ENCODE results near the gene GNAO1. TPM values are rescaled to one million over a fixed set of nuclear protein-coding genes. Genes with fewer than 3 reads are reported as not detected.

The GNAO1 gene
- total and polyA plus RNA-seq, 8 donors: 1.2 to 13.4 (median 4.8) TPM

- 94 to 95% methylated on average over 9 of the region's 9 CpGs for WGBS, 2 donors
- H3K9me3 ChIP-seq: no peaks in the 10 kb centered on the region
- no peak overlapping the region for H3K4me3 ChIP-seq
- ATAC-seq (no peak), FAIRE-seq (no peak), DNase-seq (peak in 1 of 6 donors; percentile 6)
- no peak overlapping the region for H3K27ac ChIP-seq
- TF ChIP-seq CTCF (IDR thresholded peaks at IDR 0.05): no peak
- H3K36me3 ChIP-seq: peaks cover 0 to 38% (median 13%) of the 10 kb centered on the region in 3 donors
- intact Hi-C loops (cut with DNase I): no loop called here
- peaks cover 12 to 18% (median 13%) of the 10 kb centered on the region in 3 donors for H3K4me1 ChIP-seq
- H3K27me3 ChIP-seq: no peaks in the 10 kb centered on the region
Measured at GRCh38 chr16:56366945-56367344, 175.7 kb downstream of the GNAO1 start.

- Histone ChIP-seq H3K9me3 (no peaks in the 10 kb centered on the region), H3K36me3 (peaks cover 0 to 31% (median 13%) of the 10 kb centered on the region in 3 donors), H3K4me1 (peaks cover 12 to 18% (median 13%) of the 10 kb centered on the region in 3 donors), H3K27me3 (no peaks in the 10 kb centered on the region), H3K27ac (no peak overlapping the region), H3K4me3 (no peak overlapping the region)
- no peak for ATAC-seq
- 92% methylated on average over 6 of the region's 6 CpGs for WGBS, 2 donors
- no peak for FAIRE-seq
- DNase-seq: peak in 1 of 6 donors; percentile 2
- intact Hi-C loops (cut with DNase I): no loop called here
- no peak for TF ChIP-seq CTCF (IDR thresholded peaks at IDR 0.05)
Measured at GRCh38 chr16:56367764-56368163, 176.5 kb downstream of the GNAO1 start.

GRCh38 chr16:56368545-56368944 is 177.3 kb downstream of the GNAO1 start:
- DNase-seq: no peak
- Histone ChIP-seq H3K9me3 (no peaks in the 10 kb centered on the region), H3K27me3 (no peaks in the 10 kb centered on the region), H3K27ac (peak overlapping the region in 1 of 4 donors; percentile 39), H3K36me3 (peaks cover 0 to 25% (median 9%) of the 10 kb centered on the region in 3 donors), H3K4me3 (no peak overlapping the region), H3K4me1 (peaks cover 12 to 18% (median 13%) of the 10 kb centered on the region in 3 donors)
- WGBS, 2 donors: 75 to 76% methylated on average over 2 of the region's 2 CpGs
- FAIRE-seq: no peak
- intact Hi-C loops (cut with DNase I): no loop called here
- no peak for ATAC-seq
- TF ChIP-seq CTCF (IDR thresholded peaks at IDR 0.05): no peak

GRCh38 chr16:56369202-56369601 is 177.9 kb downstream of the GNAO1 start:
- no peaks in the 10 kb centered on the region for H3K9me3 ChIP-seq
- peaks cover 0 to 19% (median 4%) of the 10 kb centered on the region in 3 donors for H3K36me3 ChIP-seq
- peak overlapping the region in 2 of 4 donors; percentile 39 to 40 for H3K27ac ChIP-seq
- ATAC-seq (peak; percentile 26 to 65 (median 61)), DNase-seq (peak in 2 of 6 donors; percentile 31 to 44), FAIRE-seq (no peak)
- no peak for TF ChIP-seq CTCF (IDR thresholded peaks at IDR 0.05)
- H3K4me3 ChIP-seq: no peak overlapping the region
- WGBS, 2 donors: 67 to 74% methylated on average over 5 of the region's 5 CpGs
- intact Hi-C loops (cut with DNase I): no loop called here
- H3K4me1 ChIP-seq: peaks cover 12 to 18% (median 13%) of the 10 kb centered on the region in 3 donors
- no peaks in the 10 kb centered on the region for H3K27me3 ChIP-seq

- peak in 1 of 6 donors; percentile 3 for DNase-seq
- WGBS, 2 donors: 80 to 90% methylated on average over 2 of the region's 2 CpGs
- Histone ChIP-seq H3K9me3 (no peaks in the 10 kb centered on the region), H3K4me3 (no peak overlapping the region), H3K4me1 (peaks cover 12 to 18% (median 13%) of the 10 kb centered on the region in 3 donors), H3K27ac (peak overlapping the region in 3 of 4 donors; percentile 37 to 66 (median 56)), H3K36me3 (peaks cover 0 to 12% (median 0%) of the 10 kb centered on the region in 3 donors), H3K27me3 (no peaks in the 10 kb centered on the region)
- FAIRE-seq: no peak
- intact Hi-C loops (cut with DNase I): no loop called here
- ATAC-seq: peak in 3 of 4 donors; percentile 12 to 27 (median 14)
- no peak for TF ChIP-seq CTCF (IDR thresholded peaks at IDR 0.05)
Measured at GRCh38 chr16:56370185-56370874, 179.0 kb downstream of the GNAO1 start.
